HG02884 (cell line): Measurements from ENCODE around the gene VPS8.

Experiments
- ATAC-seq: cut with Tn5 transposase; IDR thresholded peaks from one replicate; pipeline ENCODE4 v1.9.1; 2021; ENCODE audit warnings: mild to moderate bottlenecking, moderate library complexity; ENCODE audit not compliant: unreplicated experiment

Gene VPS8

GRCh38 chr3:184784731-184785500, 27.1 kb upstream of the VPS8 start:
- ATAC-seq = no peak

DNA sequence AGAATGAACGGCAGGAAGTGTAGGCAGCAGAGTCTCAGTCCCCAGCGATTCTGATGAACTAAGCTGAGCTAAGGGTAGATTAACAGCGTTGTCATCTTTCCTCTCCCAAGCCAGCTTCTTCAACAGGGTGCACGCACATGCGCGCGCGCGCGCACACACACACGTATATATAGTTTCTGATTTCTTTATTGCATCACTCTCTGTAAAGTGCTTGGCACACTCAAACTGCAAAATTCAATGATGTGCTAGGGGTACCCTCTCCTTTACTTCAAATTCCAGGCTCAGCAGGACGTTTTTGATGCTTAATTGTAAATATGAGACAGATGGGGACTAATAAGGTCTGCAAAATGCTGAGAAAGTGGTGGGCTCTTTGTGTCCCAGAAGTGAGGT, 26.1 kb upstream of the VPS8 start:
- no peak for ATAC-seq

- ATAC-seq = no peak
Measured at GRCh38 chr3:184786280-184786941, 25.6 kb upstream of the VPS8 start.

DNA sequence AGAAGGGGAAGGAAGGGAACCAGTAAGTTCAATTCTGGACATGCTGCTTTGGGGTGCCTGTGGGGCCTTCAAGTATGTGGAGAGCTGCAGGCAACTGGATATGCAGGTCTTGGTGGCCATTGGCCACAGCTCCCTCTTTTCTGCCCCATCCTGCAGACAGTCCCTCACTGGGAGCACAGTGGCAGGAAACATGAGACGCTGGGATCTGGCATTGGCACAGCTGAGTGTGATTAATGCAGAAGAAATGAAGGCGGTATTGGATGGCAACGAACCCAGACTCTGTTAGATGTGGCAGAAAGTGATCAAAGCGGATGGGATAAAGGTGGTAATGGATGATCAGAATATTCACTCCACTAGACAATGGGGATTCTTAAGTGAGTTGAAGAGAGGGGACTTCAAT, 23.2 kb upstream of the VPS8 start:
- ATAC-seq = no peak

GRCh38 chr3:184789314-184789998, 22.5 kb upstream of the VPS8 start:
- no peak for ATAC-seq

GRCh38 chr3:184791171-184791570, 20.8 kb upstream of the VPS8 start:
- no peak for ATAC-seq

DNA sequence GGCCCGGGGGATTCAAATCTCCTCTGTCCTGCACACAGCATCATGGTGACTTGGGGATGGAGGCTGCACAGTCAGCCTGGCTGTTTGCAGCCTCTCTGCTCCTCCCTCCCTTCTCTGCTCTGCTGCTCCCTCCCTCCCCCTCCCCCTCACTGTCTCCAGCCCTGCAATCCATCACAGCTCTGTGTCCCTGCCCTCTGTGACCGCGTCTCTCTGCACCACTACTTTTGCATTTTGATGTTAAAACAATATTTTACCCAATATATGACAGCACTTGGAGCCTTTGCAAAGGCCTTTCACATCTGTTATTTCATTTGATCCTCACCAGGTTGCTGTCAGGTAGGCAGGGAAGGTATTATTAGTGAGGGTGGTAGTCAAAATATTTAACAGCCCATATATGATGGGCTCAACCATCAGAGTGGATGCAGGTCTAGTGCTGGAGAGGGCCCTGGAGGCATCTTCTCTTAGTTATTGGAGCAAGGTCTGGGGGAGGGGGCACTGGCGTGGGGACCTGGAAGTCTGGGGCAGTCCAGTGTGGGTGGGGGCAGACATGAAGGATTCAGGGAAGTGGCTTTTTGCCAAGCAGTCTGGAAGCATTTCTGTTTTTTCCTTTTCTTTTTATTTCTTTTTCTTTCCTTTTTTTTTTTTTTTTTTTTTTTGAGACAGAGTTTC, 16.3 kb upstream of the VPS8 start:
- no peak for ATAC-seq

DNA sequence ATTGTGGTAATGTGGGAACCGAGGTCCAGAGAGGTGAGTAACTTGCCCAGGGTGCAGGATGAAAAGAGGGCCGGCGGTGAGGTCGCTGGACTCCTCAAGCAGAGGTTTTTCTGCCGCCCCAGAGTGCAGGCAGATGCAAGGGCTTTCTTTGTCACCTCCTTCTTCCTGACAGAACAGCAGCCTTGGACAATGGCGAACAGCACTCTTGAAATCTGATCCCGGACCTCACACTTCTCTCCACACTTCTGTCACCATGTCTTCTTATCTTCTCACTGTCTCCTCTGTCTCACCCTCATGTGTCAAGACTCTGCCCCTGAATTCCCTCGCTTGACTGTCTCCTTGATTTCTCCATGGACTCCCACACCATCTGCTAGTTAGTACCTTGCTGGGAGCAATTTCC, 15.4 kb upstream of the VPS8 start:
- ATAC-seq = no peak

- ATAC-seq = no peak
Measured at GRCh38 chr3:184796954-184797353, 15.0 kb upstream of the VPS8 start.

GRCh38 chr3:184798120-184798519, 13.8 kb upstream of the VPS8 start:
- no peak for ATAC-seq

DNA sequence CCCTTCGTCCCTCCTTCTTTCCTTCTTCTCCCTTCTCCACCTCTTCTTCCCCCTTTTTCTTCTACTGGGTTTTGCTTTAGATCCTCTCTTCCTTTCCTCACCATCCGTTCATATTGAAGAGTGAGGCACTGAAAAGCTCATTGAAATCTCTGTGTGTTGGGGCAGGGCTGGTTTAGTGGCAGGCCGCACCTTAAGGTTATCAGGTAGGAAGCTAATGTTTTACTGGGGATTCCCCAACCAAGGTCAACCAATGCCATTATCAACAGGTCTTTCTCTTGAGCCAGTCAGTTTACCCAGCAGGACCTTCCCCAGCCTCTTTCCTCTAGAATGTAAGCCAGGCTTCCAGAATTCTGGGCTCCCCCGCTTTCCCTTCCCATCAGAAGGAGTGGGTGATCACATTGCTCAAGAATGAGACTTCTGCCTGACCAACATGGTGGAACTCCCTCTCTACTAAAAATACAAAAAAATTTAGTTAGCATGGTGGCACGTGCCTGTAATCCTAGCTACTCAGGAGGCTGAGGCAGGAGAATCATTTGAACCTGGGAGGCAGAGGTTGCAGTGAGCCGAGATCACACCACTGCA, 11.5 kb upstream of the VPS8 start:
- ATAC-seq = no peak

DNA sequence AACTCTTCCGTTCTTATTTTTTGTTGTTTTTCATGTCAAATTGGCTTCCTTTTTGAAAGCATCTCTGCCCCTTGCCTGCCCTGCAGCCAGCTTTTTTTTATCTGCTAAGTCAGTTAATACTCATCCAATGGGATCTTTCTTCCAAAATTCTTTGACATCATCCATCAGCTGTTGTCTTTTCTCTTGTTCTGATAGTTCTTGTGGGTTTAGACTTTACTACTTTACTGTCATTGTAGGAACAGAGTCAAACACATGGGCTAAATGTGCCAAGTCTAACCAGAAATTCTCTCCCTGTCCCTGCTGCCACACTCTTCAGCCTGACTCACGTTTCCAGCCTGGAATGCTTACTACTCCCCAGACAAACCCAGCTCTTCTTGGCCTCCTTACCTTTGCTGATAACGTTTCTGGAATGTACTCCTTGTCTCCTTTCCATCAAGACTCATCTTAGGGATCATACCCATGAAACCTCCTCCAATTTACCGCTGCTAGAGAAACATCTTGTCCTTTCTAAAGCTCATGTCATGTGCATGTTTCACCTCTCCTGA, 10.7 kb upstream of the VPS8 start:
- no peak for ATAC-seq

DNA sequence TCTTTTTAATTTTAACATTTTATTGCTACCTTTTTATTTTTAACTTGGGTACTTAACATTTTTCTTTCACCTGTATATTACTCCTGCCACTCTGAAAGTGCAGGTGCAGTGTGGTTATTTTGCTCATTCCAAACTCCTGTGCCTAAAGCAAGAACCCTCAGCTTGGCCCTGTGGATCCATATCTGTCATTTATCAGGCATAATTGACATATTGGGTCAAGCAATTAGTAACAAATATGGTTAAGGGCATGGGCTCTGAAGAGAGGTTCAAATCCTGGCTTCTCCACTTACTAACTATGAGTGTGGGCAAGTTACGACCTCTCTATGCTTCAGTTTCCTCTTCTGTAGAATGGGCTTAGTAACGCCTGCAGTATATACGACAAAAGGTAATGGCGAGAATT, 9.8 kb upstream of the VPS8 start:
- no peak for ATAC-seq

- ATAC-seq = no peak
Measured at GRCh38 chr3:184804801-184805200, 7.2 kb upstream of the VPS8 start.

- ATAC-seq = no peak
Measured at GRCh38 chr3:184805351-184806038, 6.5 kb upstream of the VPS8 start.

DNA sequence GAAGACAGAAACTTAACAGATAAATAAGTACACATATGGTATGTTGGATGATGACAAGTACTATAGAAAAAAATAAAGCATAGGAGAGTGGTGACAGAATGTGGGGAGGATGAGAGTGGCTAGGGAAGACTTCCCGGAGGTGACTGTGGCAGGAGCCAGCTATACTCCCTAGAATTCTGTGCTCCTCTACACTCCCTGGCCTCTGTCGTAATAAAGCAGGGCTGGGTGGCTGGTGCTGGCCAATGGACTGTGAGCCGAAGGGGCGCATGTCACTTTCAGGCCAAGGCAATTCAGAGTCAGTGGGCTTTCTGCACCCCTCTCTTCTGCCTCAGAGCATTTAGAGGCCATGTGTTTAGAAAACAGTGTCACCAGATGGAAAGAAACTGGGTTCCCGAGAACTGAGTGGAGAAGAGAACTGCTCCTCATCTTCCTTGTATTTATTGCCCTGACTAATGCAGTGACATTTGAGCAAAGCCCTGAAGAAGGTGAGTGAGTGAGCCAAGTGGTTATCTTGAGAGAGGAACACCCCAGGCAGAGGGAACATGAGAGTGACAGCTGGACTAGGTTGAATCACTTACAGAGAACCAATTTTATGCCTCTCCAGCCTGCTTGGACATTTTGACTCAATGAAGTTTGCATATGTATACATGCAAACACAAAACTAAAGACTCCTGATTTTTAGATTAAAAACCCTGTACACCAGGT, 5.2 kb upstream of the VPS8 start:
- ATAC-seq = no peak

- ATAC-seq = no peak
Measured at GRCh38 chr3:184807549-184807948, 4.4 kb upstream of the VPS8 start.

DNA sequence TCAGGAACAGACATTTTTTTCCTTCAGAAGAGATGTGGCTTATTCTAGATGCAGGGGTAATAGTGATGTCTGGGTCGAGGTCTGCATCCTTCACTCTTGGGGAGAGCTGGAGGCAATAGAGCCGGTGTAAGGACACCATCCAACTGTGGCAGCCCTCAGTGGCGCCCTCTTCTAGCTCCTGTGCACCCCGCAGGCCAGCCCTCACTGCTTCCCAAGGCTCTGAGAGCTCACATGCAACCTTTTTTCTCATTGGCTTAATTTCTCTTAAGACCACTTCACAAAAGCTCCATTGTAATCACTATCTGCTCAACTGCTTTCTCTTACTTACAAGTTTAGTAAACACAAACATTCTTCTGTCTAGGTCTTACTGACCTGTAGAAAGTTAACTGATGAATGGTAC, 3.9 kb upstream of the VPS8 start:
- ATAC-seq = no peak

GRCh38 chr3:184810146-184810545, 1.8 kb upstream of the VPS8 start:
- no peak for ATAC-seq

- no peak for ATAC-seq
Measured at GRCh38 chr3:184811034-184811433, 932 bp upstream of the VPS8 start.
